ENCODE data around the gene DUSP12. TPM values are rescaled to one million over a fixed set of nuclear protein-coding genes. Genes with fewer than 3 reads are reported as not detected.

DUSP12 gene
- total and polyA plus RNA-seq, 9 of the 15 experiments (the other 6 are each of a cell fraction or from before 2014, with no cell fraction given) = 10.4 to 81.4 (median 43.6) TPM

- TF ChIP-seq, protein P1, sequence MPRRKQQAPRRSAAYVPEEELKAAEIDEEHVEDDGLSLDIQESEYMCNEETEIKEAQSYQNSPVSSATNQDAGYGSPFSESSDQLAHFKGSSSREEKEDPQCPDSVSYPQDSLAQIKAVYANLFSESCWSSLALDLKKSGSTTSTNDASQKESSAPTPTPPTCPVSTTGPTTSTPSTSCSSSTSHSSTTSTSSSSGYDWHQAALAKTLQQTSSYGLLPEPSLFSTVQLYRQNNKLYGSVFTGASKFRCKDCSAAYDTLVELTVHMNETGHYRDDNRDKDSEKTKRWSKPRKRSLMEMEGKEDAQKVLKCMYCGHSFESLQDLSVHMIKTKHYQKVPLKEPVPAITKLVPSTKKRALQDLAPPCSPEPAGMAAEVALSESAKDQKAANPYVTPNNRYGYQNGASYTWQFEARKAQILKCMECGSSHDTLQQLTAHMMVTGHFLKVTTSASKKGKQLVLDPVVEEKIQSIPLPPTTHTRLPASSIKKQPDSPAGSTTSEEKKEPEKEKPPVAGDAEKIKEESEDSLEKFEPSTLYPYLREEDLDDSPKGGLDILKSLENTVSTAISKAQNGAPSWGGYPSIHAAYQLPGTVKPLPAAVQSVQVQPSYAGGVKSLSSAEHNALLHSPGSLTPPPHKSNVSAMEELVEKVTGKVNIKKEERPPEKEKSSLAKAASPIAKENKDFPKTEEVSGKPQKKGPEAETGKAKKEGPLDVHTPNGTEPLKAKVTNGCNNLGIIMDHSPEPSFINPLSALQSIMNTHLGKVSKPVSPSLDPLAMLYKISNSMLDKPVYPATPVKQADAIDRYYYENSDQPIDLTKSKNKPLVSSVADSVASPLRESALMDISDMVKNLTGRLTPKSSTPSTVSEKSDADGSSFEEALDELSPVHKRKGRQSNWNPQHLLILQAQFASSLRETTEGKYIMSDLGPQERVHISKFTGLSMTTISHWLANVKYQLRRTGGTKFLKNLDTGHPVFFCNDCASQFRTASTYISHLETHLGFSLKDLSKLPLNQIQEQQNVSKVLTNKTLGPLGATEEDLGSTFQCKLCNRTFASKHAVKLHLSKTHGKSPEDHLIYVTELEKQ (CRISPR knock-in tag; IDR thresholded peaks at IDR 0.05) = no peak; the same call in 1 of the 2 replicates
- TF ChIP-seq THRB (CRISPR knock-in tag; conservative IDR thresholded peaks at IDR 0.05) = 0 out of 2 replicates have a peak, but pooled peaks have one; percentile 29
- no peak for TF ChIP-seq ZNF696 (CRISPR knock-in tag; conservative IDR thresholded peaks at IDR 0.05)
- TF ChIP-seq HCFC1 (IDR thresholded peaks at IDR 0.05; ENCODE audit: low read depth, low read length) = no peak
- TF ChIP-seq SMARCE1 (IDR thresholded peaks at IDR 0.05) = peak; percentile 98
- TF ChIP-seq, protein P2, sequence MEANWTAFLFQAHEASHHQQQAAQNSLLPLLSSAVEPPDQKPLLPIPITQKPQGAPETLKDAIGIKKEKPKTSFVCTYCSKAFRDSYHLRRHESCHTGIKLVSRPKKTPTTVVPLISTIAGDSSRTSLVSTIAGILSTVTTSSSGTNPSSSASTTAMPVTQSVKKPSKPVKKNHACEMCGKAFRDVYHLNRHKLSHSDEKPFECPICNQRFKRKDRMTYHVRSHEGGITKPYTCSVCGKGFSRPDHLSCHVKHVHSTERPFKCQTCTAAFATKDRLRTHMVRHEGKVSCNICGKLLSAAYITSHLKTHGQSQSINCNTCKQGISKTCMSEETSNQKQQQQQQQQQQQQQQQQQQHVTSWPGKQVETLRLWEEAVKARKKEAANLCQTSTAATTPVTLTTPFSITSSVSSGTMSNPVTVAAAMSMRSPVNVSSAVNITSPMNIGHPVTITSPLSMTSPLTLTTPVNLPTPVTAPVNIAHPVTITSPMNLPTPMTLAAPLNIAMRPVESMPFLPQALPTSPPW (CRISPR knock-in tag; IDR thresholded peaks at IDR 0.05) = peak; percentile 61
- TF ChIP-seq CC2D1A (IDR thresholded peaks at IDR 0.05) = no peak
- TF ChIP-seq KLF13 (tag; IDR thresholded peaks at IDR 0.05; ENCODE audit: borderline replicate concordance, low read depth) = no peak
- TF ChIP-seq RFX1 (IDR thresholded peaks at IDR 0.05) = no peak
- TF ChIP-seq ZHX1 (conservative IDR thresholded peaks at IDR 0.05; ENCODE audit: low read length) = no peak
- no peak for TF ChIP-seq SIX5 (IDR thresholded peaks at IDR 0.05; ENCODE audit: borderline replicate concordance in 1 of 2, insufficient read depth in 1 of 2, low read depth in 1 of 2, low read length in 2 of 2)
- TF ChIP-seq JUN (IDR thresholded peaks at IDR 0.05; ENCODE audit: borderline replicate concordance, low read depth, low read length) = peak; percentile 93
- TF ChIP-seq JUN (CRISPR knock-in tag; IDR thresholded peaks at IDR 0.05; ENCODE audit: borderline replicate concordance) = no peak; the same call in 1 of the 2 replicates
These were observed 27.7 kb upstream of the DUSP12 start (continued) for GRCh38 chr1:161721738-161722343.
